ENCODE measurements around the gene LRRC7. TPM values are rescaled to one million over a fixed set of nuclear protein-coding genes. Genes with fewer than 3 reads are reported as not detected.

LRRC7 gene
- total and polyA plus RNA-seq, 2 experiments from 2014 or later = 0.99 to 1.8 TPM

- Histone ChIP-seq H3K9me2 (replicated peaks; ENCODE audit: insufficient read depth) (peaks cover 4% of the 10 kb centered on the region), H3K4me2 (no peak overlapping the region), H3K27me3 (no peaks in the 10 kb centered on the region), H3K4me1 (ENCODE audit: insufficient read depth) (no peaks in the 10 kb centered on the region), H3K36me3 (replicated peaks; ENCODE audit: insufficient read depth, low read depth) (no peaks in the 10 kb centered on the region), H4K20me1 (ENCODE audit: insufficient read depth, poor library complexity, severe bottlenecking) (no peaks in the 10 kb centered on the region), H3K79me2 (no peaks in the 10 kb centered on the region), H3K27ac (no peak overlapping the region), H3K4me3 (no peak overlapping the region), H2AFZ (no peak overlapping the region), H3K9me3 (ENCODE audit: low read depth) (no peaks in the 10 kb centered on the region)
- TF ChIP-seq EZH2 (IDR thresholded peaks at IDR 0.05; ENCODE audit: borderline replicate concordance) (no peak), EZH2phosphoT487 (IDR thresholded peaks at IDR 0.05; ENCODE audit: low read depth, severe bottlenecking, unreplicated experiment) (no peak), CTCF (IDR thresholded peaks at IDR 0.05; ENCODE audit: poor library complexity) (no peak)
- no peak for DNase-seq (ENCODE audit: low spot score)
- WGBS (ENCODE audit: low lambda C conversion rate, missing lambda C conversion rate) = 69% methylated on average over 3 of the region's 3 CpGs
These were observed 123.5 kb downstream of the LRRC7 start for GRCh38 chr1:69691179-69691578.

GRCh38 chr1:69693921-69694675 lies 126.4 kb downstream of the LRRC7 start:
- Histone ChIP-seq H3K79me2 (no peaks in the 10 kb centered on the region), H2AFZ (no peak overlapping the region), H3K27ac (no peak overlapping the region), H4K20me1 (ENCODE audit: insufficient read depth, poor library complexity, severe bottlenecking) (no peaks in the 10 kb centered on the region), H3K4me1 (ENCODE audit: insufficient read depth) (no peaks in the 10 kb centered on the region), H3K4me3 (no peak overlapping the region), H3K4me2 (no peak overlapping the region), H3K27me3 (no peaks in the 10 kb centered on the region), H3K36me3 (replicated peaks; ENCODE audit: insufficient read depth, low read depth) (no peaks in the 10 kb centered on the region), H3K9me2 (replicated peaks; ENCODE audit: insufficient read depth) (peaks cover 4% of the 10 kb centered on the region), H3K9me3 (ENCODE audit: low read depth) (no peaks in the 10 kb centered on the region)
- no peak for DNase-seq (ENCODE audit: low spot score)
- TF ChIP-seq EZH2phosphoT487 (IDR thresholded peaks at IDR 0.05; ENCODE audit: low read depth, severe bottlenecking, unreplicated experiment) (no peak), EZH2 (IDR thresholded peaks at IDR 0.05; ENCODE audit: borderline replicate concordance) (no peak), CTCF (IDR thresholded peaks at IDR 0.05; ENCODE audit: poor library complexity) (no peak)

GRCh38 chr1:69697340-69697739 lies 129.6 kb downstream of the LRRC7 start:
- 83% methylated on average over 2 of the region's 2 CpGs for WGBS (ENCODE audit: low lambda C conversion rate, missing lambda C conversion rate)
- no peaks in the 10 kb centered on the region for H3K79me2 ChIP-seq
- H2AFZ ChIP-seq = no peak overlapping the region
- H3K4me3 ChIP-seq = no peak overlapping the region
- TF ChIP-seq EZH2phosphoT487 (IDR thresholded peaks at IDR 0.05; ENCODE audit: low read depth, severe bottlenecking, unreplicated experiment) (no peak), EZH2 (IDR thresholded peaks at IDR 0.05; ENCODE audit: borderline replicate concordance) (no peak)
- no peaks in the 10 kb centered on the region for H3K27me3 ChIP-seq
- no peak for DNase-seq (ENCODE audit: low spot score)
- H4K20me1 ChIP-seq (ENCODE audit: insufficient read depth, poor library complexity, severe bottlenecking) = no peaks in the 10 kb centered on the region
- no peak overlapping the region for H3K4me2 ChIP-seq
- H3K36me3 ChIP-seq (replicated peaks; ENCODE audit: insufficient read depth, low read depth) = no peaks in the 10 kb centered on the region
- H3K4me1 ChIP-seq (ENCODE audit: insufficient read depth) = no peaks in the 10 kb centered on the region
- H3K27ac ChIP-seq = no peak overlapping the region
- no peaks in the 10 kb centered on the region for H3K9me3 ChIP-seq (ENCODE audit: low read depth)
- H3K9me2 ChIP-seq (replicated peaks; ENCODE audit: insufficient read depth) = no peaks in the 10 kb centered on the region

- DNase-seq (ENCODE audit: low spot score) = peak; percentile 40
- WGBS (ENCODE audit: low lambda C conversion rate, missing lambda C conversion rate) = 31% methylated on average over 2 of the region's 2 CpGs
These were observed 133.0 kb downstream of the LRRC7 start for GRCh38 chr1:69700770-69701169.

More at GRCh38 chr1:69700770-69701169, 133.0 kb downstream of the LRRC7 start:
- no peaks in the 10 kb centered on the region for H3K27me3 ChIP-seq
- H4K20me1 ChIP-seq (ENCODE audit: insufficient read depth, poor library complexity, severe bottlenecking) = no peaks in the 10 kb centered on the region
- no peaks in the 10 kb centered on the region for H3K9me2 ChIP-seq (replicated peaks; ENCODE audit: insufficient read depth)
- no peaks in the 10 kb centered on the region for H3K4me1 ChIP-seq (ENCODE audit: insufficient read depth)
- no peak overlapping the region for H3K4me2 ChIP-seq
- no peaks in the 10 kb centered on the region for H3K79me2 ChIP-seq
- TF ChIP-seq EZH2phosphoT487 (IDR thresholded peaks at IDR 0.05; ENCODE audit: low read depth, severe bottlenecking, unreplicated experiment) (no peak), CTCF (IDR thresholded peaks at IDR 0.05; ENCODE audit: poor library complexity) (peak; percentile 46), EZH2 (IDR thresholded peaks at IDR 0.05; ENCODE audit: borderline replicate concordance) (no peak)
- no peak overlapping the region for H2AFZ ChIP-seq
- no peaks in the 10 kb centered on the region for H3K36me3 ChIP-seq (replicated peaks; ENCODE audit: insufficient read depth, low read depth)
- no peak overlapping the region for H3K4me3 ChIP-seq
- no peaks in the 10 kb centered on the region for H3K9me3 ChIP-seq (ENCODE audit: low read depth)
- no peak overlapping the region for H3K27ac ChIP-seq
